Right atrium auricular region (tissue), 2 donors: ENCODE data around the gene UMODL1. TPM values are rescaled to one million over a fixed set of nuclear protein-coding genes. Genes with fewer than 3 reads are reported as not detected.

Source experiments
- DNase-seq: peaks from one replicate; pipeline ENCODE4 v3.0.0-alpha.2; 2019; ENCODE audit warnings: low spot score
- H3K27ac ChIP-seq, 2 donors: fragments of 200-600 bp; sonication (generic); 1 replicate in 1 of 2; 2 replicates in 1 of 2; pipeline ENCODE4 v1.5.1; 2016 to 2019
- H3K27me3 ChIP-seq, 2 donors: fragments of 200-600 bp; sonication (generic); one replicate each; pipeline versions ENCODE4 v1.5.1 to v1.6.0; 2017 to 2019
- H3K36me3 ChIP-seq: fragments of 200-600 bp; sonication (generic); one replicate; pipeline ENCODE4 v1.5.1; 2016
- H3K4me1 ChIP-seq, 2 donors: fragments of 200-600 bp; sonication (generic); one replicate each; pipeline versions ENCODE4 v1.5.1 to v1.6.0; 2017 to 2019
- H3K4me3 ChIP-seq, 2 donors: fragments of 200-600 bp; sonication (generic); 1 replicate in 1 of 2; 2 replicates in 1 of 2; pipeline ENCODE4 v1.5.1; 2017 to 2019; ENCODE audit warnings: mild to moderate bottlenecking in 1 of 2, moderate library complexity in 1 of 2
- H3K9me3 ChIP-seq, 2 donors: fragments of 200-600 bp; sonication (generic); one replicate each; pipeline ENCODE4 v1.5.1; 2019
- total RNA-seq, 2 donors: library from RNA; depleted of rRNA; stranded (reverse); fragments of >200 nt; gene quantifications; one replicate each; pipeline ENCODE4 v1.1.0, GENCODE V29; 2016
- TF ChIP-seq, protein P1 (sequence below), 2 donors: fragments of 200-600 bp; sonication (generic); IDR thresholded peaks; one replicate each; pipeline ENCODE4 v1.5.1; 2019; ENCODE audit warnings: antibody characterized with exemption in 2 of 2

Gene UMODL1
- total RNA-seq, 2 donors from 2014 or later: not detected

DNA sequence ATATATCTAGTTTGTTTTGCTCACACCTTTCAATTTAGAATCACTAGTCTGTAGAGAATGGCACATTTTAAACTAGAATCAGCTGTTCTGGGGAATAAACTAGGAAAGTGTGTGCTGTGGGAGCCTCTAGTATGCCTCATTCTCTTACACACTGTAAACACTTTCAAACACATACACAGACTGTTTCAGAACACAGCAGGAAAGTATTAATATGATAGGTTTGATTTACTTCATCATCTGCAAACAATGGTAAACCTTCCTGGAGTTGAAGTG is 80.8 kb downstream of the UMODL1 start:
- TF ChIP-seq, protein P1, sequence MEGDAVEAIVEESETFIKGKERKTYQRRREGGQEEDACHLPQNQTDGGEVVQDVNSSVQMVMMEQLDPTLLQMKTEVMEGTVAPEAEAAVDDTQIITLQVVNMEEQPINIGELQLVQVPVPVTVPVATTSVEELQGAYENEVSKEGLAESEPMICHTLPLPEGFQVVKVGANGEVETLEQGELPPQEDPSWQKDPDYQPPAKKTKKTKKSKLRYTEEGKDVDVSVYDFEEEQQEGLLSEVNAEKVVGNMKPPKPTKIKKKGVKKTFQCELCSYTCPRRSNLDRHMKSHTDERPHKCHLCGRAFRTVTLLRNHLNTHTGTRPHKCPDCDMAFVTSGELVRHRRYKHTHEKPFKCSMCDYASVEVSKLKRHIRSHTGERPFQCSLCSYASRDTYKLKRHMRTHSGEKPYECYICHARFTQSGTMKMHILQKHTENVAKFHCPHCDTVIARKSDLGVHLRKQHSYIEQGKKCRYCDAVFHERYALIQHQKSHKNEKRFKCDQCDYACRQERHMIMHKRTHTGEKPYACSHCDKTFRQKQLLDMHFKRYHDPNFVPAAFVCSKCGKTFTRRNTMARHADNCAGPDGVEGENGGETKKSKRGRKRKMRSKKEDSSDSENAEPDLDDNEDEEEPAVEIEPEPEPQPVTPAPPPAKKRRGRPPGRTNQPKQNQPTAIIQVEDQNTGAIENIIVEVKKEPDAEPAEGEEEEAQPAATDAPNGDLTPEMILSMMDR (IDR thresholded peaks at IDR 0.05): no peak
- DNase-seq: no peak
- H3K4me3 ChIP-seq: no peak overlapping the region
- no peak overlapping the region for H3K27ac ChIP-seq
- no peaks in the 10 kb centered on the region for H3K4me1 ChIP-seq
- H3K36me3 ChIP-seq: no peaks in the 10 kb centered on the region
- no peaks in the 10 kb centered on the region for H3K9me3 ChIP-seq
- H3K27me3 ChIP-seq: no peaks in the 10 kb centered on the region

DNA sequence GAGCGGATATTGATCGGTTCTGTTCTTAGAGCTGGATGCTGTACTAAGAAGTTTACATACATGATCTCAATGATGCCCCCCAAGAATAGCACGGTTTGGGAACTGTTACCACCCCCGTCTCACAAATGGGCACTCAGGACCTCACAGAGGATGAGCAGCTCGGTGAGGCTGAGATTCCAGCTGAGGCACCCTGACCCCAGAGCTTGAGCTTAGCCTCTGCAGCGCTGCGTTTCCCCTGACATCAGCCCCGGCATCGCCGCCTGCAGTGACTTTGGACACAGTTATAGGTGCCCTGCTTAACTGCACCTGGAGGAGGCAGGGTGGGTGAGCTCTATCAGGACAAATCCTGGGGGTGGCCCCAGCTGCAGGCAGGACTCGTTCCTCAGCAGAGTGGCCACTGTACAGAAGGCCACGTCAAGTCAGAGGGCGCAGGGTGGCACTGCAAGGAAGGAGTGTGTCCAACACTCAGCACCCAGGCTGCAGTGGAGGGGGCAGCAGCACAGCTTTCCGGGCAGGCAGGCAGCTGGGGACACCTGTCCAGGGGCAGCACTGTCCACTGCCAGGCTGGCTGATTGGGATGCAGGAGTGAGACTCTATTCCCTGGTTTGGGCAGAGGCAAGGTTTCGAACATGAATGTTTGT is 82.0 kb downstream of the UMODL1 start:
- Histone ChIP-seq H3K4me1 (no peaks in the 10 kb centered on the region), H3K27me3 (no peaks in the 10 kb centered on the region), H3K36me3 (no peaks in the 10 kb centered on the region), H3K27ac (no peak overlapping the region), H3K4me3 (no peak overlapping the region), H3K9me3 (no peaks in the 10 kb centered on the region)
- no peak for DNase-seq
- TF ChIP-seq, protein P1 (IDR thresholded peaks at IDR 0.05): no peak

DNA sequence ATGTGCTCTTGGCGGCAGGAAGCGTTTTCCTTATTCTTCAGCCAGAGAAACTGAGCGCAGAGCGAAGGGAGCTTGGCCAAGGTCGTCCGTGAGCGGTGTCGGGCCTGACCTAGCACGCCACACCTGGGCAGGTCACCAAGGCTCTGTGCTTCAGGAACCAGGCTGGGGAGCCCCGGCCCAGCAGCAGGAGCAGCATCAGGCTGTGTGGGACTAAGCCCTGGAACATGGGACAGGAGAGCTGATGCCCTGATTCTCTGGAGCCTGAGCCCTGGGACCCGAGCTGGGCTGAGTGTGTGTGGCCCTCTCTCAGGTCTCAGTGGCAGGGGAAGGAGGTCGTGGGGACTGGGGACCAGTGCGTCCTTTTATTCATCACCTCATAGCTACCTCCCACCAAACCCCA is 82.6 kb downstream of the UMODL1 start:
- Histone ChIP-seq H3K36me3 (no peaks in the 10 kb centered on the region), H3K4me3 (no peak overlapping the region), H3K27ac (no peak overlapping the region), H3K4me1 (no peaks in the 10 kb centered on the region), H3K27me3 (no peaks in the 10 kb centered on the region), H3K9me3 (no peaks in the 10 kb centered on the region)
- DNase-seq: no peak
- TF ChIP-seq, protein P1 (IDR thresholded peaks at IDR 0.05): no peak

DNA sequence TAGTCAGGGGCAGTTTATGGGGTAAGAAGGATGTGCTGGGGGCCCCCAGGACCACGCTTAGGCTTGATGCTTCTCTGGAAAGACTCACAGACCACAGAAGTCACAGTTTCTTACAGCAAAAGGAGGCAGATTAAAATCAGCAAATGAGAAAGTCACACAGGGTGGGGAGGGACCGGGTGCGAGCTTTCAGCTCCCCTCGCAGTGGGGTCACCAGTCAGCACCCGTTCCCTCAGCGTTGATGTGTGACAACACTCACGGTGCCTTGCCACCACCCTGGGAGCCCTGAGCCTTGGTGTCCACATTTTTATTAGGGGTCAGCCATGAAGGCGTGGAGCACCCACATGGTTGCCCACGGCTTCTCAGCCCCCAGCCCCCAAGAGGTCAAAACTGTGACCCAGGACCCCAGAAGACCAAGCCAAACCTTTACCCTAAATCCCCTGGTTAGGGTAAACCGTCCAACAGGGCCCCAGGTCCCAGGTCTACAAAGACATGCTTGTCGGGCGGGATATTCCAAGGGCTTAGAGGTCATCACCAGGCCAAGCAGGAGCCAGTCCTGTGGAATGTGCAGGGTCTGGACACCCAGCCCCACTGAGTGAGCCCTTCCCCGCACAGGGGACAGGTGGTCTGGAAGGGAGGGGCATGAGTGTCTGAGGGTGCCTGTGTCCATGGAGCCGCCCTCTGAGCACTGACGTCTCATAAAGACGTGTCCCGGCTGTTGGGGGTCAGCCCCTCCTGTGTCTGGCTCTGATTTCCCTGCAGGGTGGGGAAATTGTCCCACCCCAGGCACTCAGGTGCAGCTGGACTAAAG is 83.3 kb downstream of the UMODL1 start:
- H3K4me1 ChIP-seq: no peaks in the 10 kb centered on the region
- H3K36me3 ChIP-seq: no peaks in the 10 kb centered on the region
- no peaks in the 10 kb centered on the region for H3K9me3 ChIP-seq
- H3K27me3 ChIP-seq: no peaks in the 10 kb centered on the region
- no peak overlapping the region for H3K4me3 ChIP-seq
- no peak overlapping the region for H3K27ac ChIP-seq
- TF ChIP-seq, protein P1 (IDR thresholded peaks at IDR 0.05): no peak
- DNase-seq: no peak

DNA sequence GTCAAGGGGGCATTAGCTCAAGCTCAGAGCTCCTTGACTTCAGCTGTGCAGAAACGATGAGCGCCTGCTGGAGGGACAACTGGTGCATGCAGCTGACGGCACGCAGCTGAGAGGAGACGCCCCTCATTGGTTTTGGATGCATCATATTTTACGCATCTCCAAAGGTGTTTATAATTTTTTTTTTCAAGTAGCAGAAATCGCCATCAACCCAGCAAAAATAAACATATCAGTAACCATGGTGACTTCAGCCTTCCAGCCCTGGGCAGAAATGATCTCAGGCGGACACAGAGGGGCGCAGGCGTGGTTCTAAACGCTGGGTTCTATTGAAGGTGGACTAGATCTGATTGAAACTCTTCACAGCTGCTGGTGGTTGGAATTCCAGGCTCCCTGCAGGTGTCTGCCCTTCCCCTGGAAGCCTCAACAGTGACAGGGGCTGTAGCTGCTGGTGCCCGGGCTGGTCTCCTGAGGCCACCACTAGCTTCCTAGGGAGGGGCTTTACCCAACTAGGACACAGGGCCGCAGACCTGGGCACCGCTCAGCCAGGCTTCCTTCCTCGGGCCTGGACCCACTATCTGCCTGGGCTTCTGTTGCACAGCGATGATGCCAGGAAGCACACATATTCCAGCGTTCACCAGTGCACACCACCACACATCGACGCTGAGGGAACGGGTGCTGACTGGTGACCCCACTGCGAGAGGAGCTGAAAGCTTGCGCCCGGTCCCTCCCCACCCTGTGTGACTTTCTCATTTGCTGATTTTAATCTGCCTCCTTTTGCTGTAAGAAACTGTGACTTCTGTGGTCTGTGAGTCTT is 84.1 kb downstream of the UMODL1 start:
- H3K4me3 ChIP-seq: no peak overlapping the region
- H3K36me3 ChIP-seq: no peaks in the 10 kb centered on the region
- H3K27ac ChIP-seq: no peak overlapping the region
- H3K9me3 ChIP-seq: no peaks in the 10 kb centered on the region
- TF ChIP-seq, protein P1 (IDR thresholded peaks at IDR 0.05): no peak
- DNase-seq: no peak
- no peaks in the 10 kb centered on the region for H3K27me3 ChIP-seq
- no peaks in the 10 kb centered on the region for H3K4me1 ChIP-seq
